Smooth muscle cell (in vitro differentiated cells): Measurements from ENCODE around the gene CDH11. TPM values are rescaled to one million over a fixed set of nuclear protein-coding genes. Genes with fewer than 3 reads are reported as not detected.

Source experiments
- DNase-seq: peaks from one replicate; lab custom pipeline; 2025; ENCODE audit not compliant: unreplicated experiment; lab: John Stamatoyannopoulos, UW
- H2AFZ ChIP-seq: fragments of 200-600 bp; sonication (generic); 2 replicates; pipeline ENCODE4 v1.6.0; 2016; ENCODE audit warnings: antibody characterized with exemption, low read depth, mild to moderate bottlenecking
- H3F3A ChIP-seq: fragments of 200-600 bp; sonication (generic); 2 replicates; pipeline ENCODE4 v1.6.0; 2017; ENCODE audit warnings: antibody characterized with exemption, low read depth
- H3K27ac ChIP-seq: fragments of 200-600 bp; sonication (generic); 2 replicates; pipeline ENCODE4 v1.5.1; 2016; ENCODE audit warnings: low read depth, mild to moderate bottlenecking
- H3K27me3 ChIP-seq: fragments of 200-600 bp; sonication (generic); 2 replicates; pipeline ENCODE4 v1.6.1; 2016; ENCODE audit warnings: low read depth, mild to moderate bottlenecking
- H3K36me3 ChIP-seq: fragments of 200-600 bp; sonication (generic); 2 replicates; pipeline ENCODE4 v1.5.1; 2016; ENCODE audit warnings: low read depth
- H3K4me1 ChIP-seq: fragments of 200-600 bp; sonication (generic); 2 replicates; pipeline ENCODE4 v1.5.1; 2016; ENCODE audit warnings: low read depth
- H3K4me2 ChIP-seq: fragments of 200-600 bp; sonication (generic); 2 replicates; pipeline ENCODE4 v1.6.0; 2016; ENCODE audit warnings: mild to moderate bottlenecking
- H3K4me3 ChIP-seq: fragments of 200-600 bp; sonication (generic); 2 replicates; pipeline ENCODE4 v1.5.1; 2016; ENCODE audit warnings: mild to moderate bottlenecking
- H3K79me2 ChIP-seq: fragments of 200-600 bp; sonication (generic); 2 replicates; pipeline ENCODE4 v1.6.0; 2016; ENCODE audit warnings: low read depth, mild to moderate bottlenecking
- H3K9ac ChIP-seq: fragments of 200-600 bp; sonication (generic); 2 replicates; pipeline ENCODE4 v1.6.0; 2016; ENCODE audit warnings: low read depth
- H3K9me3 ChIP-seq: fragments of 200-600 bp; sonication (generic); replicated peaks from 2 replicates; pipeline ENCODE4 v1.5.1; 2016; ENCODE audit warnings: low read depth
- H4K20me1 ChIP-seq: fragments of 200-600 bp; sonication (generic); 2 replicates; pipeline ENCODE4 v1.6.0; 2016; ENCODE audit warnings: low read depth
- WGBS: methylation state at CpG from one replicate; pipeline ENCODE4 v1.1.7; 2016; ENCODE audit warnings: low lambda C conversion rate; 5-methylcytosine and 5-hydroxymethylcytosine counted together
- polyA plus RNA-seq: library from polyadenylated mRNA; unstranded; fragments of >200 nt; fragmentation: Nextera tagmentation; extraction: Ambion mirVana; gene quantifications from 2 replicates; pipeline ENCODE4 v1.2.1, GENCODE V29; 2016
- total RNA-seq: library from RNA; depleted of rRNA; stranded (reverse); fragments of >200 nt; gene quantifications from 2 replicates; pipeline ENCODE4 v1.2.3, GENCODE V29; 2014
- TF ChIP-seq, protein P1 (sequence below): fragments of 200-600 bp; sonication (generic); IDR thresholded peaks from 2 replicates; pipeline ENCODE4 v1.5.1; 2017; ENCODE audit warnings: borderline replicate concordance, mild to moderate bottlenecking, antibody characterized with exemption; ENCODE audit not compliant: insufficient read depth, poor library complexity, severe bottlenecking

The CDH11 gene
- total and polyA plus RNA-seq, 2 experiments from 2014 or later = 1,034 to 1,251 TPM

DNA sequence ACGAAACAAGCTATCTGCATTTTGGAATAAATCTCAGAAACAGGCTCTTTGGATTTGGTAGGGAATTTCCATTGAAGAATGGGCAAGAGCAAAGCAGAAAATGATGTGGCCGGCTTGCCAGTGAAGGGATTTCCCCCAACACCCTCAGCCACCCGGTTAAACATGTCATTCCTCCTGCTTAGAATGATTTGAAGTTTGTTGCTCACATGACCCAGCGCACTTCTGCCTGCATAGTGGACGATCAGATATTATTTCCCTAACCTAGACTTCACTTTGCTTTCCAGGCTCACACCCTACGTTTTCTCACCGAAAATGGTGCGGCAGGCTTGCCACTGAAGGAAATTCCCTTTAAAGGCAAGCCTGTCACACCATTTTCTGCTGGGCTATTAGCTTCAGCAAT is 170.7 kb downstream of the CDH11 start:
- WGBS = 89% methylated on average over 8 of the region's 8 CpGs
- Histone ChIP-seq H3K4me3 (no peak overlapping the region), H4K20me1 (peaks cover 18% of the 10 kb centered on the region), H3K79me2 (no peaks in the 10 kb centered on the region), H3K36me3 (peaks cover 31% of the 10 kb centered on the region), H3K9me3 (no peaks in the 10 kb centered on the region), H3K27ac (peak overlapping the region; percentile 86), H3K4me1 (peaks cover 12% of the 10 kb centered on the region), H3K27me3 (no peaks in the 10 kb centered on the region), H3K9ac (no peak overlapping the region), H3K4me2 (no peak overlapping the region), H3F3A (peaks cover 85% of the 10 kb centered on the region), H2AFZ (no peak overlapping the region)
- TF ChIP-seq, protein P1, sequence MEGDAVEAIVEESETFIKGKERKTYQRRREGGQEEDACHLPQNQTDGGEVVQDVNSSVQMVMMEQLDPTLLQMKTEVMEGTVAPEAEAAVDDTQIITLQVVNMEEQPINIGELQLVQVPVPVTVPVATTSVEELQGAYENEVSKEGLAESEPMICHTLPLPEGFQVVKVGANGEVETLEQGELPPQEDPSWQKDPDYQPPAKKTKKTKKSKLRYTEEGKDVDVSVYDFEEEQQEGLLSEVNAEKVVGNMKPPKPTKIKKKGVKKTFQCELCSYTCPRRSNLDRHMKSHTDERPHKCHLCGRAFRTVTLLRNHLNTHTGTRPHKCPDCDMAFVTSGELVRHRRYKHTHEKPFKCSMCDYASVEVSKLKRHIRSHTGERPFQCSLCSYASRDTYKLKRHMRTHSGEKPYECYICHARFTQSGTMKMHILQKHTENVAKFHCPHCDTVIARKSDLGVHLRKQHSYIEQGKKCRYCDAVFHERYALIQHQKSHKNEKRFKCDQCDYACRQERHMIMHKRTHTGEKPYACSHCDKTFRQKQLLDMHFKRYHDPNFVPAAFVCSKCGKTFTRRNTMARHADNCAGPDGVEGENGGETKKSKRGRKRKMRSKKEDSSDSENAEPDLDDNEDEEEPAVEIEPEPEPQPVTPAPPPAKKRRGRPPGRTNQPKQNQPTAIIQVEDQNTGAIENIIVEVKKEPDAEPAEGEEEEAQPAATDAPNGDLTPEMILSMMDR = no peak
- DNase-seq = no peak

DNA sequence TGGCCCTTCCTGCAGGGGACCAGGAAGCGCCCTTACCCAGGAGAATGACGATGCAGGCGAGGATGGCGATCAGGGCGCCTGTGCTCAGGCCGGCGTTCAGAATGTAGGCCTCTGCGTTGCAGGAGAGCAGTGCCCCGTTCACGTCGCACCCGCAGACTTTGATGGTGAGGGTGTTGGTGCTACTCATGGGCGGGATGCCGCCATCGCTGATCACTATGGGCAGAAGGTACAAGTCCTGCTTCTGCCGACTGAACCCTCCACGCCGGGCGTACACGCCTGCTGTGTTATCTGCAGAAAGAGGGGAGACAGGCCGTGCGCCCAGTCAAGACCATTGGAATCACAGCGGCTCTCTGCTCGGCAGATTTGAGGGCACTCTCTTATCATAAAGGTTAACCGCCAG is 171.1 kb downstream of the CDH11 start:
- H3K4me2 ChIP-seq = no peak overlapping the region
- H3K27ac ChIP-seq = peak overlapping the region; percentile 86
- DNase-seq = no peak
- peaks cover 12% of the 10 kb centered on the region for H3K4me1 ChIP-seq
- no peaks in the 10 kb centered on the region for H3K79me2 ChIP-seq
- H4K20me1 ChIP-seq = peaks cover 18% of the 10 kb centered on the region
- H3K9me3 ChIP-seq = no peaks in the 10 kb centered on the region
- peaks cover 31% of the 10 kb centered on the region for H3K36me3 ChIP-seq
- TF ChIP-seq, protein P1 = no peak
- peaks cover 85% of the 10 kb centered on the region for H3F3A ChIP-seq
- no peak overlapping the region for H2AFZ ChIP-seq
- WGBS = 99% methylated on average over 25 of the region's 25 CpGs
- H3K4me3 ChIP-seq = no peak overlapping the region
- no peaks in the 10 kb centered on the region for H3K27me3 ChIP-seq
- no peak overlapping the region for H3K9ac ChIP-seq

DNA sequence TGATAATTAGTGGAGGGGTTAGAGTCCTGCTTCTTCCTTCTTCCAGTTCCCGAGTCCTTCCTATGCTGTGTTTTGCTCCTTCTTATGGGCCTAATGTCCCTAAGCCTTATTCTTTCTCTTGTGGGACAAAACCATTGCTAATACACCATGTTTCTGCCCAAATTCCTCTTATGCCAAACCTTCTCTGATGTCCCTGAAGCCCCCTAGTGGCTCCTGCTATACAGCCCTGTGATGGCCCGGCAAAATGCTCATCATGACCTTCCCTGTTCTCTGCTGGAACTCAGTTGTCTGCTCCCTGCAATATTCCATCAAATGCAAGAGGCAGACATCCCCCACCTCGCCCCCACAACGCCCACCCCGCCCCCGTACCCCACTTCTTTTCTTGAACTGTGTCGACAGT is 171.6 kb downstream of the CDH11 start:
- WGBS = 86% methylated on average over 6 of the region's 7 CpGs
- H2AFZ ChIP-seq = no peak overlapping the region
- TF ChIP-seq, protein P1 = peak; percentile 26

DNA sequence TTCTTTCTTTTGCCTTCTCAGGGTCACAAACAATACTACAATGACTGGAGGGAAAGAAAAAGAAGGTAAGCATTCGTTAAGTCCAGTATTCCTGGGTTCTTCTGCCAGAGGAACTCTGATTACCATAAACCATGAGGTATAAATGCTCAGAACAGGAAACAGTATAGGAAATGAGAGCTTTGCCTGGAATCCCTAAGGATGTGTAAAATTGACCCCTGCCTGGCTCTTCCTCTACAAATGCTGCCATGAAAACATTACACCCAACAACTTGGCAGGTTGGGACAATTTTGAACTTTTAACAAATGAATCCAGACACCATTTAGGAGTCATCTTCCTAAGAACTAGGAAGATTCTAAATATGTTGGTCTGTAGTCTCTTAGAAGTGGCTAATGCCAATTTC is 173.8 kb downstream of the CDH11 start:
- no peaks in the 10 kb centered on the region for H3K27me3 ChIP-seq
- no peak overlapping the region for H3K4me3 ChIP-seq
- 84% methylated on average over 1 of the region's 1 CpG for WGBS
- TF ChIP-seq, protein P1 = no peak
- H3K36me3 ChIP-seq = peaks cover 31% of the 10 kb centered on the region
- H3K9me3 ChIP-seq = no peaks in the 10 kb centered on the region
- DNase-seq = no peak
- H3K4me1 ChIP-seq = peaks cover 4% of the 10 kb centered on the region
- H3F3A ChIP-seq = peaks cover 86% of the 10 kb centered on the region
- no peak overlapping the region for H3K9ac ChIP-seq
- H3K27ac ChIP-seq = peak overlapping the region; percentile 40
- no peak overlapping the region for H3K4me2 ChIP-seq
- H3K79me2 ChIP-seq = no peaks in the 10 kb centered on the region
- H4K20me1 ChIP-seq = peaks cover 18% of the 10 kb centered on the region
- no peak overlapping the region for H2AFZ ChIP-seq

More for the DNA sequence above, 171.6 kb downstream of the CDH11 start:
- no peak overlapping the region for H3K4me2 ChIP-seq
- no peaks in the 10 kb centered on the region for H3K27me3 ChIP-seq
- no peak overlapping the region for H3K4me3 ChIP-seq
- H3K9ac ChIP-seq = no peak overlapping the region
- H3K36me3 ChIP-seq = peaks cover 31% of the 10 kb centered on the region
- H3K4me1 ChIP-seq = peaks cover 12% of the 10 kb centered on the region
- H3F3A ChIP-seq = peaks cover 84% of the 10 kb centered on the region
- peak overlapping the region; percentile 40 for H3K27ac ChIP-seq
- peaks cover 18% of the 10 kb centered on the region for H4K20me1 ChIP-seq
- H3K79me2 ChIP-seq = no peaks in the 10 kb centered on the region
- no peaks in the 10 kb centered on the region for H3K9me3 ChIP-seq
- no peak for DNase-seq
